Measurements from ENCODE around the gene MTG2.

The MTG2 gene

GRCh38 chr20:62232770-62233645, 50.2 kb downstream of the MTG2 start:
- no peaks in the 10 kb centered on the region for H3K27me3 ChIP-seq (ENCODE audit: control insufficient read depth, insufficient read depth, low read length)
- no peaks in the 10 kb centered on the region for H3K9me3 ChIP-seq (ENCODE audit: control insufficient read depth, insufficient read depth, low read length)
- H3K27ac ChIP-seq (ENCODE audit: low read depth, low read length), result no peak overlapping the region

GRCh38 chr20:62233684-62234083, 50.9 kb downstream of the MTG2 start:
- Histone ChIP-seq H3K4me3 (ENCODE audit: low read depth, low read length) (no peak overlapping the region), H3K27ac (ENCODE audit: low read depth, low read length) (no peak overlapping the region), H3K27me3 (ENCODE audit: control insufficient read depth, insufficient read depth, low read length) (no peaks in the 10 kb centered on the region), H3K4me1 (ENCODE audit: control insufficient read depth, insufficient read depth, low read length) (no peaks in the 10 kb centered on the region), H3K9ac (ENCODE audit: low read depth, low read length) (no peak overlapping the region), H3K9me3 (ENCODE audit: control insufficient read depth, insufficient read depth, low read length) (no peaks in the 10 kb centered on the region), H3K36me3 (ENCODE audit: control insufficient read depth, insufficient read depth, low read length) (no peaks in the 10 kb centered on the region)

More at GRCh38 chr20:62232770-62233645, 50.2 kb downstream of the MTG2 start:
- no peak overlapping the region for H3K9ac ChIP-seq (ENCODE audit: low read depth, low read length)
- H3K4me3 ChIP-seq (ENCODE audit: low read depth, low read length), result no peak overlapping the region
- no peaks in the 10 kb centered on the region for H3K36me3 ChIP-seq (ENCODE audit: control insufficient read depth, insufficient read depth, low read length)
- H3K4me1 ChIP-seq (ENCODE audit: control insufficient read depth, insufficient read depth, low read length), result no peaks in the 10 kb centered on the region

- H3K4me1 ChIP-seq (ENCODE audit: control insufficient read depth, insufficient read depth, low read length), result no peaks in the 10 kb centered on the region
- H3K27ac ChIP-seq (ENCODE audit: low read depth, low read length), result no peak overlapping the region
- H3K36me3 ChIP-seq (ENCODE audit: control insufficient read depth, insufficient read depth, low read length), result no peaks in the 10 kb centered on the region
- no peaks in the 10 kb centered on the region for H3K9me3 ChIP-seq (ENCODE audit: control insufficient read depth, insufficient read depth, low read length)
- no peak overlapping the region for H3K4me3 ChIP-seq (ENCODE audit: low read depth, low read length)
- H3K9ac ChIP-seq (ENCODE audit: low read depth, low read length), result no peak overlapping the region
- H3K27me3 ChIP-seq (ENCODE audit: control insufficient read depth, insufficient read depth, low read length), result no peaks in the 10 kb centered on the region
These were observed 51.5 kb downstream of the MTG2 start for GRCh38 chr20:62234339-62234738.

- no peak overlapping the region for H3K4me3 ChIP-seq (ENCODE audit: low read depth, low read length)
- H3K9ac ChIP-seq (ENCODE audit: low read depth, low read length), result no peak overlapping the region
- no peak overlapping the region for H3K27ac ChIP-seq (ENCODE audit: low read depth, low read length)
- no peaks in the 10 kb centered on the region for H3K27me3 ChIP-seq (ENCODE audit: control insufficient read depth, insufficient read depth, low read length)
- H3K36me3 ChIP-seq (ENCODE audit: control insufficient read depth, insufficient read depth, low read length), result no peaks in the 10 kb centered on the region
- H3K4me1 ChIP-seq (ENCODE audit: control insufficient read depth, insufficient read depth, low read length), result no peaks in the 10 kb centered on the region
- H3K9me3 ChIP-seq (ENCODE audit: control insufficient read depth, insufficient read depth, low read length), result no peaks in the 10 kb centered on the region
These were observed 52.4 kb downstream of the MTG2 start for GRCh38 chr20:62235001-62235776.

GRCh38 chr20:62235777-62236157, 52.9 kb downstream of the MTG2 start:
- H3K27ac ChIP-seq (ENCODE audit: low read depth, low read length), result no peak overlapping the region
- no peaks in the 10 kb centered on the region for H3K27me3 ChIP-seq (ENCODE audit: control insufficient read depth, insufficient read depth, low read length)
- H3K9me3 ChIP-seq (ENCODE audit: control insufficient read depth, insufficient read depth, low read length), result no peaks in the 10 kb centered on the region
- H3K4me3 ChIP-seq (ENCODE audit: low read depth, low read length), result no peak overlapping the region
- H3K36me3 ChIP-seq (ENCODE audit: control insufficient read depth, insufficient read depth, low read length), result no peaks in the 10 kb centered on the region
- H3K9ac ChIP-seq (ENCODE audit: low read depth, low read length), result no peak overlapping the region
- no peaks in the 10 kb centered on the region for H3K4me1 ChIP-seq (ENCODE audit: control insufficient read depth, insufficient read depth, low read length)

GRCh38 chr20:62236200-62236599, 53.4 kb downstream of the MTG2 start:
- no peaks in the 10 kb centered on the region for H3K4me1 ChIP-seq (ENCODE audit: control insufficient read depth, insufficient read depth, low read length)
- H3K27ac ChIP-seq (ENCODE audit: low read depth, low read length), result no peak overlapping the region
- H3K27me3 ChIP-seq (ENCODE audit: control insufficient read depth, insufficient read depth, low read length), result no peaks in the 10 kb centered on the region
- H3K4me3 ChIP-seq (ENCODE audit: low read depth, low read length), result no peak overlapping the region
- H3K36me3 ChIP-seq (ENCODE audit: control insufficient read depth, insufficient read depth, low read length), result no peaks in the 10 kb centered on the region
- H3K9ac ChIP-seq (ENCODE audit: low read depth, low read length), result no peak overlapping the region
- no peaks in the 10 kb centered on the region for H3K9me3 ChIP-seq (ENCODE audit: control insufficient read depth, insufficient read depth, low read length)

GRCh38 chr20:62236766-62237513, 54.1 kb downstream of the MTG2 start:
- H3K9ac ChIP-seq (ENCODE audit: low read depth, low read length), result no peak overlapping the region
- H3K4me1 ChIP-seq (ENCODE audit: control insufficient read depth, insufficient read depth, low read length), result no peaks in the 10 kb centered on the region
- no peaks in the 10 kb centered on the region for H3K27me3 ChIP-seq (ENCODE audit: control insufficient read depth, insufficient read depth, low read length)
- no peak overlapping the region for H3K27ac ChIP-seq (ENCODE audit: low read depth, low read length)
- no peak overlapping the region for H3K4me3 ChIP-seq (ENCODE audit: low read depth, low read length)
- H3K36me3 ChIP-seq (ENCODE audit: control insufficient read depth, insufficient read depth, low read length), result no peaks in the 10 kb centered on the region; the same call in 1 of the 2 replicates
- no peaks in the 10 kb centered on the region for H3K9me3 ChIP-seq (ENCODE audit: control insufficient read depth, insufficient read depth, low read length)

- Histone ChIP-seq H3K9ac (ENCODE audit: low read depth, low read length) (no peak overlapping the region), H3K4me3 (ENCODE audit: low read depth, low read length) (no peak overlapping the region), H3K9me3 (ENCODE audit: control insufficient read depth, insufficient read depth, low read length) (no peaks in the 10 kb centered on the region), H3K27ac (ENCODE audit: low read depth, low read length) (no peak overlapping the region), H3K27me3 (ENCODE audit: control insufficient read depth, insufficient read depth, low read length) (no peaks in the 10 kb centered on the region), H3K4me1 (ENCODE audit: control insufficient read depth, insufficient read depth, low read length) (no peaks in the 10 kb centered on the region), H3K36me3 (ENCODE audit: control insufficient read depth, insufficient read depth, low read length) (peaks cover 3% of the 10 kb centered on the region; the same call in 1 of the 2 replicates)
These were observed 54.6 kb downstream of the MTG2 start for GRCh38 chr20:62237514-62237800.

GRCh38 chr20:62237801-62238568, 55.2 kb downstream of the MTG2 start, which contains the start of gene OSBPL2:
OSBPL2 (plus strand) TSS chr20:62238521; CDS start chr20:62256185, 17,664 bp downstream.
- no peaks in the 10 kb centered on the region for H3K27me3 ChIP-seq (ENCODE audit: control insufficient read depth, insufficient read depth, low read length)
- H3K36me3 ChIP-seq (ENCODE audit: control insufficient read depth, insufficient read depth, low read length), result peaks cover 4% of the 10 kb centered on the region; the same call in 1 of the 2 replicates
- H3K4me1 ChIP-seq (ENCODE audit: control insufficient read depth, insufficient read depth, low read length), result no peaks in the 10 kb centered on the region
- H3K4me3 ChIP-seq (ENCODE audit: low read depth, low read length), result peak within 1 kb of the TSS; percentile 83
- peak within 1 kb of the TSS; percentile 34; the same call in 1 of the 2 replicates for H3K9ac ChIP-seq (ENCODE audit: low read depth, low read length)
- peak within 1 kb of the TSS; percentile 63 for H3K27ac ChIP-seq (ENCODE audit: low read depth, low read length)
- no peaks in the 10 kb centered on the region for H3K9me3 ChIP-seq (ENCODE audit: control insufficient read depth, insufficient read depth, low read length)

- peak overlapping the region; percentile 34; the same call in 1 of the 2 replicates for H3K9ac ChIP-seq (ENCODE audit: low read depth, low read length)
- no peaks in the 10 kb centered on the region for H3K9me3 ChIP-seq (ENCODE audit: control insufficient read depth, insufficient read depth, low read length)
- peak overlapping the region; percentile 63 for H3K27ac ChIP-seq (ENCODE audit: low read depth, low read length)
- peaks cover 4% of the 10 kb centered on the region; the same call in 1 of the 2 replicates for H3K36me3 ChIP-seq (ENCODE audit: control insufficient read depth, insufficient read depth, low read length)
- no peaks in the 10 kb centered on the region for H3K4me1 ChIP-seq (ENCODE audit: control insufficient read depth, insufficient read depth, low read length)
- peak overlapping the region; percentile 83 for H3K4me3 ChIP-seq (ENCODE audit: low read depth, low read length)
- no peaks in the 10 kb centered on the region for H3K27me3 ChIP-seq (ENCODE audit: control insufficient read depth, insufficient read depth, low read length)
These were observed 55.9 kb downstream of the MTG2 start for GRCh38 chr20:62238569-62239277.

All from HUES48 (cell line).